Astrocyte (in vitro differentiated cells and primary cell): Measurements from ENCODE around the gene EPB41L3.

ENCODE experiments used
- CTCF ChIP-seq: IDR thresholded peaks from 2 replicates; pipeline ENCODE4 v1.5.1; 2011; ENCODE audit warnings: low read depth, mild to moderate bottlenecking, inconsistent platforms, low read length, moderate library complexity; ENCODE audit not compliant: insufficient read depth
- EZH2 ChIP-seq: IDR thresholded peaks from 2 replicates; pipeline ENCODE4 v1.6.1; 2012; ENCODE audit warnings: mild to moderate bottlenecking, low read length, inconsistent platforms; ENCODE audit not compliant: insufficient read depth

DNA sequence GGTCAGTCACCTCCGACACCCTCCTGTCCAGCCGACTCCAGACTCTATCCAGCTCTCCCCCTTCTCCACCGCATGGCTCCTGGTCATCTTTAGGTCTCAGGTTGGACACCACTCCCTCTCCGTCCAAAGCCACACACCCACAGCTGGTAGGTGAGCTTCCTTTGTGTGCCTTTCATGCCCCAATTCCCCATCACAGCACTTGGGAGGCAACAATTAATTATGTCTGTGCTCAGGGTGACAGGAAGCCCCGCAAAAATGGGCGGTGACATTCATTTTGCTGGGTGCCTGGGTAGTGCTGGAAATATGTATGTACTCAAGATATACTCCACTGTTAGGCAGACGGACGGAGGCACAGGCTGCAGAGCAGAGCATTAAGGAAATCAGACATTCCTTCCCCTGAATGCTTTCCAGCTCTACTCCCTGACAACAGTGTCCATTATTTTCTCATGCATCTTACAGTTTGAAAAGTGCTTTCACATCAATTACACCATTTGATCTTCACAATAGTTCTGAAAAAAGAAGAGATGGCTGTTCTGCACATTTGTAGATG is 13.1 kb downstream of the EPB41L3 start:
- TF ChIP-seq CTCF (no peak), EZH2 (no peak)
